Subcutaneous adipose tissue (tissue), 4 donors: Measurements from ENCODE around the gene RIPPLY3. TPM values are rescaled to one million over a fixed set of nuclear protein-coding genes. Genes with fewer than 3 reads are reported as not detected.

ENCODE experiments used
- CTCF ChIP-seq: fragments of 450-650 bp; IDR thresholded peaks from one replicate; pipeline ENCODE4 v1.5.1; 2016; ENCODE audit warnings: low read depth, mild to moderate bottlenecking, control low read depth, antibody characterized with exemption, moderate library complexity
- total RNA-seq, 4 donors: library from RNA; depleted of rRNA; stranded (reverse); fragments of >200 nt; gene quantifications; one replicate each; pipeline ENCODE4 v1.1.0, GENCODE V29; 2016

The RIPPLY3 gene
- total RNA-seq, 4 donors from 2014 or later, result not detected

GRCh38 chr21:37017951-37018679 is 11.6 kb downstream of the RIPPLY3 start:
- no peak for TF ChIP-seq CTCF

GRCh38 chr21:37026499-37026898 is 20.0 kb downstream of the RIPPLY3 start:
- TF ChIP-seq CTCF, result no peak

- no peak for TF ChIP-seq CTCF
These were observed 22.1 kb downstream of the RIPPLY3 start for GRCh38 chr21:37028570-37028969.

GRCh38 chr21:37030864-37031263 is 24.4 kb downstream of the RIPPLY3 start:
- no peak for TF ChIP-seq CTCF

GRCh38 chr21:37032293-37032692 is 25.8 kb downstream of the RIPPLY3 start:
- no peak for TF ChIP-seq CTCF

GRCh38 chr21:37032877-37033471 is 26.5 kb downstream of the RIPPLY3 start:
- no peak for TF ChIP-seq CTCF

- TF ChIP-seq CTCF, result no peak
These were observed 29.7 kb downstream of the RIPPLY3 start for GRCh38 chr21:37036177-37036576.
